GM18951 (cell line): ENCODE measurements around the gene WTIP.
"Not testable (repeated sequence)": the region's sequence is repeated elsewhere in the genome, so short reads cannot be mapped to it uniquely, and the experiment has no call there.

Experiments used
- POLR2A ChIP-seq: IDR thresholded peaks from 4 replicates; pipeline ENCODE4 v1.6.1; 2011; ENCODE audit warnings: mild to moderate bottlenecking; ENCODE audit not compliant: insufficient read length, insufficient read depth; ENCODE audit errors: extremely low read depth
- in situ Hi-C: fragments of 300-500 bp; cut with MboI; formaldehyde crosslinking; loops from one replicate; pipeline ENCODE4 v1.12.0; 2022; ENCODE audit warnings: low sequenced_read_pairs, mixed read lengths, inconsistent platforms; ENCODE audit not compliant: unreplicated experiment

Gene WTIP

DNA sequence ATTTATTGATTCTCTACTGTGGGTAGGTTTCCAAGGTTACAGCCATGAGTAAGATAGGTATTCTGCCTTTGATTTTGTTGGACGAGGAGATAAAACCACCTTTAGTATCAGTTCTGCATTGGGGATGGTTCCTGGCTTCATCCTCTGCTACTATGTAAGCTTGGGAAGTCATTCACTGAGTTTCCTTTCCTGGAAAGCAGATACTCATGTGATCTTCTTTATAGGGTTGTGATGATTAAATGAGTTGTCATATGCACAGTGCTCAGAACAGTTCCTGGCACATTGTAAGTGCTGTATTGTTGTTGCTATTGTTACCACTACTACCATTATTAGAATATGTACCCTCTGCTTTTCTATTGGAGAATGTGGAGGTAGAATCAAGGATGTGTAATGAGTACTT lies 13.1 kb upstream of the WTIP start:
- in situ Hi-C loops: no loop called here
- TF ChIP-seq POLR2A: no peak

DNA sequence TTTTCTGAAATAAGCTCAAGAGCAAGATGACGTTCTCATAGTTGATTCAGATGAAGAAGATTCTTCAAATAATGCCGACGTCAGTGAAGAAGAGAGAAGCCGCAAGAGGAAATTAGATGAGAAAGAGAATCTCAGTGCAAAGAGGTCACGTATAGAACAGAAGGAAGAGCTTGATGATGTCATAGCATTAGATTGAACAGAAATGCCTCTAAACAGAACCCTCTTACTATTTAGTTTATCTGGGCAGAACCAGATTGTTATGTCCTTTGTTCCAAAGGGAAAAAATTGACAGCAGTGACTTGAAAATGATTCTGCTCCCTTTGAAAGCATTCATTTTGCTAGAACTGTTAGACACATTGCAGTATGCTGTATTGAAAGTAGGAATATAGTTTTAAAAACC lies 12.5 kb upstream of the WTIP start:
- in situ Hi-C loops: not testable (repeated sequence)

DNA sequence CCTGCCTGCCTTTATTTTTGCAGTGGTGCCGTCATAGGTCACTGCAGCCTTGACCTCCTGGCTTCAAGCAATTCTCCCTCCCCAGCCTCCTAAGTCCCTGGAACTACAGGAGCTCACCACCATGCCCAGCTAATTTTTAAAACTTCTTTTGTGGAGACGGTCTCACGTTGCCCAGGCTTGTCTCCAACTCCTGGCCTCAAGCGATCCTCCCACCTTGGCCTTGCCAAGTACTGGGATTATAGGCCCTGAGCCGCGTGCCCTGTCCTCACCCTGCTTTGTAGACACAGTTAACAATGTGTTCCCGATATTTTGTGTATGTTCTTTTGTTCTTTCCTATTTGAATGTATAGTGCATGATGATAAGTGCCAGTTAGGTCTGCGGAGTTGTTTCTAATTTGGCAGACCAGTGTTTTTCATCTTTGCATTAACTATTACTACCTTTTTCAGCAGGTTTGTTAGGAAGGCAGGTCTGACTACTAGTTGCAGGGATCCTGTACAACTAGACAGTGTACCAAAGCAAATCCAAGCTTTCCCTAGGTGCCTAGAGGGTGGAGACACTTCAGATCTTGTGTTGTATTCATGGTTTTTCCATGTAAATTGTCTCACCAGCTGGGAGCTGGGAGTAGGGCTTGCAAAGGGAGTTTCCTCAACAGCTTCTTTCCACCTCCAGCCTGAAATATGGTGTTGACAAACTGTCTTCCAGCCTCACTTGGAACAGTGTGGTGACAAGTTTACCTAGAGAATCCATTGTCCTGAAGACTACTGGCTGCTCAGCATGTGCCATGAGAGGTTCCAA lies 9.5 kb upstream of the WTIP start:
- in situ Hi-C loops: no loop called here
- no peak for TF ChIP-seq POLR2A

DNA sequence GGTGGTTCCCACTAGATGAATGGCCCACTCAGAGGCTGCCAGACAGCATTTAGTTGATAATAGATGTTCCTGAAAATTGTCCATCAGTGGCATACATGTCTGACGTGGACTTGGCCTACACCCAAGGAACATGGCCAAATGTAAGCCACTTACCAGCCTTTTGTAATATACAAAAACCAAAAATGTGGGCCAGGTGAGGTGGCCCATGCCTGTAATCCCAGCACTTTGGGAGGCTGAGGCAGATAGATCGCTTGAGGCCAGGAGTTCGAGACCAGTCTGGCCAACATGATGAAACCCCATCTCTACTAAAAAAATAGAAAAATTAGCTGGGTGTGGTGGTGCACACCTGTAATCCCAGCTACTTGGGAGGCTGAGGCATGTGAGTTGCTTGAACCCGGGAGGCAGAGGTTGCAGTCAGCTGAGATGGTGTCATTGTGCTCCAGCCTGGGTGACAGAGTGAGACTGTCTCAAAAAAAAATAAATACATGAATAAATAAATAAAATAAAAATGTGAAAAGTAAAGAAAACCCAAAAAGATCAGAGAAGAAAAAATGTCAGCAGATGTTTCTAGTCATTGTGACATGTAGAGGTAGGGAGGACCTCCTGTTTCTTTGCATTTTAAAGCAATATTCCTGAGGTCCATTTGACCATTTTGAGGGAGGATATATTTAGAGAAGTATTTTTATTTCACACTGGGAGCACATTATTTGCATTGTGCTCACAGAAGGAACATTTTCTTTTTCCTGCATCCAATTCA lies 7.1 kb upstream of the WTIP start:
- no peak for TF ChIP-seq POLR2A
- in situ Hi-C loops: no loop called here

DNA sequence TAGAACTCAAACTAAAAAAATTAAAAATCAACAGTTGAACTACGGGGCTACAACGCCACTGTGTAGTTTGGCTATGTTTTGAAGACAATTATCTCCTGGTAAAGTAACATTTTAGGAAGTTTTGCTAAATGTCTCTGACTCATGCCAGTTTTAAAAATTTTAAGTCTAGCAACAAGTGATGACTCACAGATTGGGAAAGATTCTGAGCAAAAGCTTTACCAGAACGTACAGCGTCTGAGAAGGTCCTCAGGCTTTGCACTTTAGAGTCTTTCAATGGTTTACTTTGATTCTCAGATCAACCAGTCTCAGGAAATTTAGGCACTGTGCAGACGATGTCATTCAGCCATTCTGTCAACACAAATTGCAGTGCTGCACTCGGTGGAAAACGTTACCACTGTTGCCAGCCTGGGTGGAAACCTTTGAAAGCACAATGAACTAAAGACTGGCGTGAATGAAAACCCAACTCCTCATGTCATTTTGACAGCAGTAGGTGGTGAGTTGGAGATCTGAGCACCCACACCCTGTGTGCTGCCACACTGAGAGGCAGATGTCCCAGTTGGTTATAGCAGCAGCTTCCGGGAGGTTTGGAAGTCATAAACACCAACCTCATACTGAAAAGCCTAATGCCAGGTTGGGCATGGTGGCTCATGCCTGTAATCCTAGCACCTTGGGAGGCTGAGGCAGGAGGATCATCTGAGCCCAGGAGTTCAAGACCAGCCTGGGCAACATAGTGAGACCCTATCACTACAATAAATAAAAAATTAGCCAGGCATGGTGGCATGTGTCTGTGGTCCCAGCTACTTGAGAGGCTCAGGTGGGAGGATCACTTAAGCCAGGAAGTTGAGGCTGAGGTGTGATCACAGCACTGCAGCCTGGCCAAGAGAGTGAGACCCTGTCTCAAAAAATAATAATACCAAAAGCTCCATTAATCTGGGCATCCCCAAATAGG lies 6.3 kb upstream of the WTIP start:
- TF ChIP-seq POLR2A: no peak

DNA sequence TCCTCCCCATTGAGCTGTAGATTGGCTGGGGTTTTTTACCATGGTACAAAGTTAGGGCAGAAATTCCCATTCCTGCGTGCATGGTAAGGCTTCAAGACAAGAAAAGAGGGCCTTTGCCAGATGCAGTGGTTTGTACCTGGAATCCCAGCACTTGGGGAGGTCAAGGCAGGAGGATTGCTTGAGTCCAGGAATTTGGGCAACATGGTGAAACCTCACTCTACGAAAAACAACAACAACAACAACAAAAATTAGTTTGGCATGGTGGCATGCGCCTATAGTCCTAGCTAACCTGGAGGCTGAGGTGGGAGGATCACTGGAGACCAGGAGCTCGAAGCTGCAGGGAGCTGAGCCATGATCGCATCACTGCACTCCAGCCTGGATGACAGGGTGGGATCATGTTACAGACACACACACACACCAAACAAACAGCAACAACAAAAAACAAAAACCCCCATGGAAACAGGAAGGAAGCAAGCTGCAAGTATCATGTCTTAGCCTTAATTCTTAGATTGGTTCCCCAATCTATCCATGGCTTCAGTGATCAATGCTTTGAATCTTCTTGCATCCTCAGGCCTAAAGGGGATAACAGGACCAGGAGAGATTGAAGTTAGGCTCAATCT lies 5.5 kb upstream of the WTIP start:
- in situ Hi-C loops: no loop called here

More for the DNA sequence above, 6.3 kb upstream of the WTIP start:
- in situ Hi-C loops: no loop called here

DNA sequence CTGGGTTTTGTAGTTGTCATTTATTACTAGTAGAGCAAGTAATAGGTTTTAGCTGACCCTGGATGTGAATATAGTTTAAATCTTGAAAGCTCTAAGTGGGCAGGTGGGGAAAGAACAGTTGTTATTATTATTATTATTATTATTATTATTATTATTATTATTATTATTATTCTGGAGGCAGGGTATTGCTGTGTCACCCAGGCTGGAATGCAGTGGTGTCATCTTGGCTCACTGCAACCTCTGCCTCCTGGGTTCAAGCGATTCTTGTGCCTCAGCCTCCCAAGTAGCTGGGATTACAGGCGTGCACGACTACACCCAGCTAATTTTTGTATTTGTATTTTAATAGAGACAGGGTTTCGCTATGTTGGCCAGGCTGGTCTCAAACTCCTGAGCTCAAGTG lies 3.1 kb upstream of the WTIP start:
- in situ Hi-C loops: not testable (repeated sequence)

More for the DNA sequence above, 5.5 kb upstream of the WTIP start:
- TF ChIP-seq POLR2A: no peak

DNA sequence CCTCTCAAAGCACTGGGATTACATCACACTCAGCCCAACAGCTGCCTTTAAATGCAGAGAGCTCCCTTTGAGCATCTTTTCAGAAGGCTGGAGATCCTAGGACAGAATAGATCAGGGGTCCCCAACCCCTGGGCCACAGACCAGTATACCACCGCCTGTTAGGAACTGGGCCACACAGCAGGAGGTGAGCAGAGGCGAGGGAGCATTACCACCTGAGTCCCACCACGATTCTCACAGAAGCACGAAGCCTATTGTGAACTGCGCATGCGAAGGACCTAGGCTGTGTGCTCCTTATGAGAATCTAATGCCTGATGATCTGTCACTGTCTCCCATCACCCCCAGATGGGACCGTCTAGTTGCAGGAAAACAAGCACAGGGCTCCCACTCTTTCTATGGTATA lies 2.2 kb upstream of the WTIP start:
- in situ Hi-C loops: no loop called here

DNA sequence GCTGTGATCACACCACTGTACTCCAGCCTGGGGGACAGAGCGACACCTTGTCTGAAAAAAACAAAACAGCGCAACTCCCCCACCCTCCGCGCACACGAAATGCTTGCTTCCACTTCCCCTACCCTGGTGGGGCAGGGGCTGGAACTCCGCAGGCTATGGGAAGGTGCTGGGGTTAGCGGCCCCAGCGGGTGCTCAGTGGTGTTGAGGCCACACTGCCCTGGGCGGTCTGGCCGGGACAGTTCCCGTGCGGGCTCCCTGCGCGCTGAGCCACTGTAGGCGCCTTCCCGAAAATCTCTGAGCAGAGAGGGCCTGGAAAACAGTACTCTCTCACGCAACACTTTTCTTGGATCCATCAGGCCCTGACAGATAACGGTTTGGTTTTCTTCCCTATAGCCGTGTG lies 1.1 kb upstream of the WTIP start:
- in situ Hi-C loops: no loop called here
- no peak for TF ChIP-seq POLR2A

More for the DNA sequence above, 2.2 kb upstream of the WTIP start:
- no peak for TF ChIP-seq POLR2A

DNA sequence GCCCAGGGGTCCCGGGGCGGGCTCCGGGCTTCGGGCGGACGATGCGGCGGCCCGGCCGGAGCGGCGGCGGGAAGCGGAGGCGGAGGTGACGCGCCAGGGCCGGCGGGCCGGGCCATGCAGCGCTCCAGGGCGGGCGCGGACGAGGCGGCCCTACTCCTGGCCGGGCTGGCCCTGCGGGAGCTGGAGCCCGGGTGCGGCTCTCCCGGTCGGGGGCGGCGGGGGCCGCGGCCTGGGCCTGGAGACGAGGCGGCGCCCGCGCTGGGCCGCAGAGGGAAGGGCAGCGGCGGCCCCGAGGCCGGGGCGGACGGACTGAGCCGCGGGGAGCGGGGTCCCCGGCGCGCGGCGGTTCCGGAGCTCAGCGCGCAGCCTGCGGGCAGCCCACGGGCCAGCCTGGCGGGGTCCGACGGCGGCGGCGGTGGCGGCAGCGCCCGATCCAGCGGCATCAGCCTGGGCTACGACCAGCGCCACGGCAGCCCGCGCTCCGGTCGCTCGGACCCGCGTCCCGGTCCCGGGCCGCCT lies 362 bp downstream of the WTIP start:
- in situ Hi-C loops: no loop called here
- TF ChIP-seq POLR2A: no peak

DNA sequence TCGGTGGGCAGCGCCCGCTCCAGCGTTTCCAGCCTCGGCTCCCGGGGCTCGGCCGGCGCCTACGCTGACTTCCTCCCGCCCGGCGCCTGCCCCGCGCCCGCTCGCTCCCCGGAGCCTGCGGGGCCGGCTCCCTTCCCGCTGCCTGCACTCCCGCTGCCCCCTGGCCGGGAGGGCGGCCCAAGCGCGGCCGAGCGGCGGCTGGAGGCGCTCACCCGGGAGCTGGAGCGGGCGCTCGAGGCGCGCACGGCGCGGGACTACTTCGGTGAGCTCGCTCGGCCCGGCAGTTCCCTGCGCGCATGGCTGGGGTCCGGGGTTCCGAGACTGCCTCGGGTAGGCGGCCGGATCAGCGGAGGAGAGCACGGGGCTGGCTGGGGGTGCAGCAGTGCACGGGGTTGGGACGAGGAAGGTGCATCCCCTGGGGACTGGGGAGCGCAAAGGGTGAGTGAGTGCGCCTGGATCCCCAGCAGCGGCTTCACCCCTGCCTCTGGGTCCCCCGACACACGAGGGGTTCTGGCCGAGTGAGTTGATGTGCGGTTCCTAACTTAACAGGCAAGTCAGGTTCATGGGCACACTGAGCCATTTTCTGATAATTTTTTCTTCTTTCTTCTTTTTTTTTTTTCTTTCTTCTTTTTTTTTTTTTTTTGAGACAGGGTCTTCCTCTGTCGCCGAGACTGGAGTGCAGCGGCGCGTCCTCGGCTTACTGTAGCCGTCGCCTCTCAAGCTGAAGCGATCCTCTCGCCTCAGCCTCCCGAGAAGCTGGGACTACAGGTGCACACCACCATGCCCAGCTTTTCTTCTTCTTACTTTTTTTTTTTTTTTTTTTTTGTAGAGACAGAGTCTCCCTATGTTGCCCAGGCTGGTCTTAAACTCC lies 1.1 kb downstream of the WTIP start:
- in situ Hi-C loops: no loop called here
- no peak for TF ChIP-seq POLR2A

DNA sequence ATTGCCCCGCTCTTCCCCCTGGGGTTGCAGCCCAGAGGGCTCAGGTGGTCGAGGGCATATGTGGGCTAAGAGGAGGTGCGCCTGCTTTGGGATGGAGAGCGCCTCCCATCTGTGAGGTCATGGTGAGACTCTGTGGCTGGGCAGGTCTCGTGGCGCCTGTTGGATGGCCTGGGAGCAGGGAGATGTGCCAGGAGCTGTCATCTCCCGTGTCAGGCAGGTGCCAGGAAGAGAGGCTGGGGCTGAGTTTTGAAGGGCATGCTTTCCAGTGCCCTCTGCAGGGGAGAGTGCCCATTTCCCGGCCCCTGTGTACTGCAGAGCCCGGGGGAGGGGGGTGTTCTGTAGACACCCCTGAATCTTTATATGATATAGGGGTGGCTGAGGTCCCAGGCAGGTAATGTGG lies 2.8 kb downstream of the WTIP start:
- TF ChIP-seq POLR2A: no peak
- in situ Hi-C loops: no loop called here
